CD4-positive, alpha-beta memory T cell (primary cell): ENCODE data around the gene PLA2G2E. TPM values are rescaled to one million over a fixed set of nuclear protein-coding genes. Genes with fewer than 3 reads are reported as not detected.

Experiments
- CTCF ChIA-PET: fragments of 350-600 bp; sonication (Branson Sonifier 250); formaldehyde crosslinking; loops from one replicate; lab custom pipeline; 2021; ENCODE audit warnings: inconsistent platforms; ENCODE audit not compliant: partially characterized antibody; lab: Charles Lee
- POLR2A ChIA-PET: fragments of 350-600 bp; sonication (Branson Sonifier 250); formaldehyde crosslinking; loops from one replicate; lab custom pipeline; 2021; ENCODE audit not compliant: partially characterized antibody; lab: Charles Lee
- DNase-seq, 5 donors: peaks; one replicate each; pipeline versions ENCODE4 v3.0.0 to v3.0.0-alpha.2; 2020 to 2022; ENCODE audit warnings: mixed read lengths in 1 of 5
- H3K27ac ChIP-seq: one replicate; pipeline ENCODE4 v1.7.0; 2013; ENCODE audit warnings: low read depth, low read length
- H3K27me3 ChIP-seq: 2 replicates; pipeline ENCODE4 v1.7.0; 2013; ENCODE audit warnings: mild to moderate bottlenecking, low read length, moderate library complexity; ENCODE audit not compliant: insufficient read depth
- H3K36me3 ChIP-seq: 2 replicates; pipeline ENCODE4 v1.7.0; 2013; ENCODE audit warnings: mild to moderate bottlenecking, low read length, moderate library complexity; ENCODE audit not compliant: insufficient read depth
- H3K4me1 ChIP-seq: 2 replicates; pipeline ENCODE4 v1.7.0; 2013; ENCODE audit warnings: mild to moderate bottlenecking, low read length, moderate library complexity; ENCODE audit not compliant: insufficient read depth
- H3K4me3 ChIP-seq, 2 donors: one replicate each; pipeline ENCODE4 v1.7.0; 2013; ENCODE audit warnings: low read length in 2 of 2, mild to moderate bottlenecking in 1 of 2
- H3K9me3 ChIP-seq, 2 donors: one replicate each; pipeline ENCODE4 v1.7.0; 2013; ENCODE audit warnings: low read length in 2 of 2, control low read depth in 1 of 2; ENCODE audit not compliant: control insufficient read depth in 1 of 2
- H3K27ac Mint-ChIP-seq, 7 donors: one replicate each; pipeline ENCODE4 v1.8.0; 2020 to 2021; ENCODE audit warnings: mixed read lengths in 7 of 7, mild to moderate bottlenecking in 6 of 7, inconsistent platforms in 3 of 7, moderate library complexity in 3 of 7
- H3K27me3 Mint-ChIP-seq, 2 donors: one replicate each; pipeline ENCODE4 v1.8.0; 2020 to 2021; ENCODE audit warnings: mixed read lengths in 2 of 2
- H3K36me3 Mint-ChIP-seq, 2 donors: one replicate each; pipeline ENCODE4 v1.8.0; 2020 to 2021; ENCODE audit warnings: mixed read lengths in 2 of 2, inconsistent platforms in 1 of 2, mild to moderate bottlenecking in 1 of 2
- H3K4me1 Mint-ChIP-seq, 4 donors: one replicate each; pipeline ENCODE4 v1.8.0; 2020 to 2021; ENCODE audit warnings: mixed read lengths in 4 of 4, mild to moderate bottlenecking in 1 of 4
- H3K4me3 Mint-ChIP-seq, 8 donors: one replicate each; pipeline ENCODE4 v1.8.0; 2020 to 2021; ENCODE audit warnings: mixed read lengths in 8 of 8, mild to moderate bottlenecking in 7 of 8, moderate library complexity in 6 of 8, inconsistent platforms in 3 of 8
- H3K9me3 Mint-ChIP-seq, 8 donors: one replicate each; pipeline ENCODE4 v1.8.0; 2020 to 2021; ENCODE audit warnings: mixed read lengths in 8 of 8, mild to moderate bottlenecking in 5 of 8, inconsistent platforms in 3 of 8, moderate library complexity in 1 of 8
- intact Hi-C: fragments of 100-400 bp; cut with micrococcal nuclease; formaldehyde crosslinking; loops from one replicate; pipeline ENCODE4 v1.15.1; 2023
- polyA plus RNA-seq, 2 donors: library from polyadenylated mRNA; unstranded; fragments of 300-500 nt; fragmentation: Illumina TruSeq; gene quantifications; one replicate each; pipeline ENCODE4 v1.2.3, GENCODE V29; 2021
- total RNA-seq, 2 experiments: library from RNA; stranded (reverse); gene quantifications; one replicate each; pipeline ENCODE4 v1.2.3, GENCODE V29; 2021

Gene PLA2G2E
- total and polyA plus RNA-seq, 4 experiments from 2014 or later = not detected

- CTCF ChIA-PET = no interaction called here
- POLR2A ChIA-PET = no interaction called here
- Mint-ChIP-seq H3K4me3 (no peak overlapping the region), H3K36me3 (no peaks in the 10 kb centered on the region), H3K4me1 (no peaks in the 10 kb centered on the region), H3K9me3 (peaks cover 0 to 12% (median 2%) of the 10 kb centered on the region in 8 donors), H3K27ac (no peak overlapping the region), H3K27me3 (peaks cover 19 to 36% of the 10 kb centered on the region in 2 donors)
- intact Hi-C loops = no loop called here
- DNase-seq = no peak
- no peaks in the 10 kb centered on the region for H3K4me1 ChIP-seq
- no peaks in the 10 kb centered on the region for H3K36me3 ChIP-seq
- H3K4me3 ChIP-seq = no peak overlapping the region
- no peak overlapping the region for H3K27ac ChIP-seq
- H3K9me3 ChIP-seq = no peaks in the 10 kb centered on the region
- H3K27me3 ChIP-seq = no peaks in the 10 kb centered on the region
Observed at GRCh38 chr1:19957779-19958178, 34.4 kb upstream of the PLA2G2E start.

GRCh38 chr1:19955534-19956170 lies 32.2 kb upstream of the PLA2G2E start:
- peaks cover 0 to 12% (median 2%) of the 10 kb centered on the region in 8 donors for H3K9me3 Mint-ChIP-seq
- H3K36me3 Mint-ChIP-seq = no peaks in the 10 kb centered on the region
- POLR2A ChIA-PET = no interaction called here
- no peaks in the 10 kb centered on the region for H3K36me3 ChIP-seq
- no peak overlapping the region for H3K4me3 ChIP-seq
- H3K4me3 Mint-ChIP-seq = no peak overlapping the region
- H3K9me3 ChIP-seq = no peaks in the 10 kb centered on the region
- CTCF ChIA-PET = no interaction called here
- peaks cover 13 to 34% of the 10 kb centered on the region in 2 donors for H3K27me3 Mint-ChIP-seq
- H3K27ac Mint-ChIP-seq = no peak overlapping the region
- DNase-seq = no peak
- no peaks in the 10 kb centered on the region for H3K4me1 Mint-ChIP-seq
- no peaks in the 10 kb centered on the region for H3K4me1 ChIP-seq
- no peaks in the 10 kb centered on the region for H3K27me3 ChIP-seq
- H3K27ac ChIP-seq = no peak overlapping the region
- intact Hi-C loops = no loop called here

- Histone ChIP-seq H3K36me3 (no peaks in the 10 kb centered on the region), H3K4me1 (no peaks in the 10 kb centered on the region), H3K27me3 (no peaks in the 10 kb centered on the region), H3K27ac (no peak overlapping the region), H3K9me3 (no peaks in the 10 kb centered on the region), H3K4me3 (no peak overlapping the region)
- no peak overlapping the region for H3K4me3 Mint-ChIP-seq
- intact Hi-C loops = no loop called here
- peaks cover 13 to 33% of the 10 kb centered on the region in 2 donors for H3K27me3 Mint-ChIP-seq
- POLR2A ChIA-PET = no interaction called here
- CTCF ChIA-PET = no interaction called here
- H3K9me3 Mint-ChIP-seq = peaks cover 0 to 12% (median 2%) of the 10 kb centered on the region in 8 donors
- no peaks in the 10 kb centered on the region for H3K4me1 Mint-ChIP-seq
- no peaks in the 10 kb centered on the region for H3K36me3 Mint-ChIP-seq
- DNase-seq = no peak
- no peak overlapping the region for H3K27ac Mint-ChIP-seq
Observed at GRCh38 chr1:19954059-19954458, 30.6 kb upstream of the PLA2G2E start.

- H3K4me1 Mint-ChIP-seq = no peaks in the 10 kb centered on the region
- H3K4me1 ChIP-seq = no peaks in the 10 kb centered on the region
- no peak overlapping the region for H3K4me3 Mint-ChIP-seq
- no peaks in the 10 kb centered on the region for H3K36me3 ChIP-seq
- ChIA-PET CTCF (no interaction called here), POLR2A (no interaction called here)
- no peak overlapping the region for H3K27ac ChIP-seq
- intact Hi-C loops = no loop called here
- DNase-seq = no peak
- H3K36me3 Mint-ChIP-seq = no peaks in the 10 kb centered on the region
- peaks cover 9 to 21% of the 10 kb centered on the region in 2 donors for H3K27me3 Mint-ChIP-seq
- no peak overlapping the region for H3K27ac Mint-ChIP-seq
- no peaks in the 10 kb centered on the region for H3K9me3 ChIP-seq
- H3K27me3 ChIP-seq = no peaks in the 10 kb centered on the region
- H3K4me3 ChIP-seq = no peak overlapping the region
- H3K9me3 Mint-ChIP-seq = peaks cover 0 to 7% (median 0%) of the 10 kb centered on the region in 8 donors
Observed at GRCh38 chr1:19949016-19949415, 25.6 kb upstream of the PLA2G2E start.

GRCh38 chr1:19946971-19947370 lies 23.6 kb upstream of the PLA2G2E start:
- Histone ChIP-seq H3K27me3 (no peaks in the 10 kb centered on the region), H3K27ac (no peak overlapping the region), H3K4me1 (no peaks in the 10 kb centered on the region), H3K9me3 (no peaks in the 10 kb centered on the region), H3K36me3 (no peaks in the 10 kb centered on the region), H3K4me3 (no peak overlapping the region)
- Mint-ChIP-seq H3K4me3 (no peak overlapping the region), H3K27ac (no peak overlapping the region), H3K4me1 (no peaks in the 10 kb centered on the region), H3K9me3 (no peaks in the 10 kb centered on the region), H3K36me3 (no peaks in the 10 kb centered on the region), H3K27me3 (peaks cover 7 to 16% of the 10 kb centered on the region in 2 donors)
- intact Hi-C loops = no loop called here
- no peak for DNase-seq
- CTCF ChIA-PET = no interaction called here
- POLR2A ChIA-PET = no interaction called here

GRCh38 chr1:19946331-19946751 lies 22.9 kb upstream of the PLA2G2E start:
- Mint-ChIP-seq H3K9me3 (no peaks in the 10 kb centered on the region), H3K4me3 (no peak overlapping the region), H3K27ac (no peak overlapping the region), H3K27me3 (peaks cover 7 to 16% of the 10 kb centered on the region in 2 donors), H3K36me3 (no peaks in the 10 kb centered on the region), H3K4me1 (no peaks in the 10 kb centered on the region)
- ChIA-PET POLR2A (no interaction called here), CTCF (no interaction called here)
- Histone ChIP-seq H3K27me3 (no peaks in the 10 kb centered on the region), H3K27ac (no peak overlapping the region), H3K9me3 (no peaks in the 10 kb centered on the region), H3K4me1 (no peaks in the 10 kb centered on the region), H3K4me3 (no peak overlapping the region), H3K36me3 (no peaks in the 10 kb centered on the region)
- intact Hi-C loops = no loop called here
- DNase-seq = no peak

GRCh38 chr1:19945914-19946313 lies 22.5 kb upstream of the PLA2G2E start:
- H3K36me3 ChIP-seq = no peaks in the 10 kb centered on the region
- no peak overlapping the region for H3K27ac ChIP-seq
- CTCF ChIA-PET = no interaction called here
- no peak for DNase-seq
- H3K27me3 Mint-ChIP-seq = peaks cover 7 to 14% of the 10 kb centered on the region in 2 donors
- H3K9me3 Mint-ChIP-seq = no peaks in the 10 kb centered on the region
- POLR2A ChIA-PET = no interaction called here
- no peaks in the 10 kb centered on the region for H3K36me3 Mint-ChIP-seq
- no peak overlapping the region for H3K4me3 ChIP-seq
- H3K4me1 Mint-ChIP-seq = no peaks in the 10 kb centered on the region
- intact Hi-C loops = no loop called here
- no peaks in the 10 kb centered on the region for H3K9me3 ChIP-seq
- no peaks in the 10 kb centered on the region for H3K4me1 ChIP-seq
- no peak overlapping the region for H3K27ac Mint-ChIP-seq
- H3K27me3 ChIP-seq = no peaks in the 10 kb centered on the region
- no peak overlapping the region for H3K4me3 Mint-ChIP-seq
